ENCODE data around the gene SELENOO. TPM values are rescaled to one million over a fixed set of nuclear protein-coding genes. Genes with fewer than 3 reads are reported as not detected.

The SELENOO gene
- total RNA-seq, 2 experiments from 2014 or later = 26.0 to 26.1 TPM

DNA sequence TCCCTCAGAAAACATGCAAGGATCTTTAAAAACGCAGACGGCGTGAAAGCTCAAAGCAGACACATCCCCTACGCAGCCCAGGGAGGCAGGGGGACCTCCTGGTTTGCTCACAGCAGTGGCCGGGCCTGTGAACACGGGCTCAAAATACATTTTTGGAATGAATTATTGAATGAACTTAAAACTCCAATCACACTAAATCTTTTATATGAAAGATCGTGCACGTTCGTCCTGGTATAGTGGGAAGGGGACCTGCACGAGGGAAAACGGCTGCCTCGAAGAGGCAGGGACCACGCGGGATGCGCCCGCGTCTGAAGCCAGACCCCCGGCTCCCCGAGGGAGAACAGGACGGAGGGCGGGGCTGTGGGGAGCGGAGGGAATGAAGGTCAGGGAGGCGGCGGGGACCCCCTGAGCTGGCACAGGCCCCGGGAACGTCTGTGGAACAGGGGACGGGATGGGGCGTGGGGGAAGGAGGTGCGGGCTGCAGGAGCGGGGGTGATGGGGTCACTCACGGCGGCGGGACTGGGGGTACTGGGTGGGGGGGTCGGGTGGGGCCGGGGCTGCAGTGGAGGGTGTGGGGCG lies 31.5 kb upstream of the SELENOO start:
- CTCF ChIA-PET = no interaction called here
- Histone ChIP-seq H3K4me1 (ENCODE audit: insufficient read depth, low read length) (peaks cover 12% of the 10 kb centered on the region), H3K27me3 (ENCODE audit: control insufficient read depth in 1 of 2, insufficient read depth in 2 of 2, low read length in 2 of 2) (peaks cover 29 to 39% of the 10 kb centered on the region in 2 experiments), H3K9me3 (ENCODE audit: control insufficient read depth in 1 of 2, insufficient read depth in 1 of 2, low read length in 2 of 2) (peaks cover 0 to 24% of the 10 kb centered on the region in 2 experiments), H3K27ac (ENCODE audit: low read depth in 1 of 2, low read length in 2 of 2) (no peak overlapping the region), H3K4me3 (ENCODE audit: low read length) (no peak overlapping the region), H3K36me3 (ENCODE audit: insufficient read depth, low read length) (no peaks in the 10 kb centered on the region)
- H3K4me3 Mint-ChIP-seq = peak overlapping the region; percentile 85
- no peak overlapping the region for H3K27ac Mint-ChIP-seq
- no peaks in the 10 kb centered on the region for H3K36me3 Mint-ChIP-seq (ENCODE audit: low read depth)
- TF ChIP-seq CTCF (IDR thresholded peaks at IDR 0.05) = no peak
- ATAC-seq (ENCODE audit: poor library complexity) (no peak), DNase-seq (peak in 1 of 14 experiments; percentile 31)
- H3K27me3 Mint-ChIP-seq = peaks cover 48% of the 10 kb centered on the region
- intact Hi-C loops (cut with DNase I, micrococcal nuclease) = no loop called here
- POLR2A ChIA-PET = no interaction called here
- peaks cover 10% of the 10 kb centered on the region for H3K4me1 Mint-ChIP-seq (ENCODE audit: low read depth)
- no peaks in the 10 kb centered on the region for H3K9me3 Mint-ChIP-seq

GRCh38 chr22:50169774-50170341 lies 31.0 kb upstream of the SELENOO start:
- no peak overlapping the region for H3K4me3 Mint-ChIP-seq
- Histone ChIP-seq H3K27me3 (ENCODE audit: control insufficient read depth in 1 of 2, insufficient read depth in 2 of 2, low read length in 2 of 2) (peaks cover 29 to 39% of the 10 kb centered on the region in 2 experiments), H3K27ac (ENCODE audit: low read depth in 1 of 2, low read length in 2 of 2) (no peak overlapping the region), H3K4me3 (ENCODE audit: low read length) (no peak overlapping the region), H3K4me1 (ENCODE audit: insufficient read depth, low read length) (peaks cover 12% of the 10 kb centered on the region), H3K9me3 (ENCODE audit: control insufficient read depth in 1 of 2, insufficient read depth in 1 of 2, low read length in 2 of 2) (peaks cover 0 to 24% of the 10 kb centered on the region in 2 experiments), H3K36me3 (ENCODE audit: insufficient read depth, low read length) (no peaks in the 10 kb centered on the region)
- peaks cover 45% of the 10 kb centered on the region for H3K27me3 Mint-ChIP-seq
- ChIA-PET POLR2A (no interaction called here), CTCF (no interaction called here)
- no peak overlapping the region for H3K27ac Mint-ChIP-seq
- ATAC-seq (ENCODE audit: poor library complexity) (peak; percentile 68), DNase-seq (peak in 5 of 14 experiments; percentile 30 to 55 (median 43))
- H3K4me1 Mint-ChIP-seq (ENCODE audit: low read depth) = peaks cover 10% of the 10 kb centered on the region
- no peaks in the 10 kb centered on the region for H3K9me3 Mint-ChIP-seq
- TF ChIP-seq CTCF (IDR thresholded peaks at IDR 0.05) = no peak
- intact Hi-C loops (cut with DNase I, micrococcal nuclease) = loop anchor here in 1 of 2 experiments (5.0 kb wide), 1 partner anchor 37 kb away; no protein-coding TSS in a partner anchor
- H3K36me3 Mint-ChIP-seq (ENCODE audit: low read depth) = no peaks in the 10 kb centered on the region

- TF ChIP-seq CTCF (IDR thresholded peaks at IDR 0.05) = no peak
- intact Hi-C loops (cut with DNase I, micrococcal nuclease) = loop anchor here in 1 of 2 experiments (5.0 kb wide), 1 partner anchor 37 kb away; no protein-coding TSS in a partner anchor
- CTCF ChIA-PET = no interaction called here
- H3K36me3 ChIP-seq (ENCODE audit: insufficient read depth, low read length) = no peaks in the 10 kb centered on the region
- no peak for ATAC-seq (ENCODE audit: poor library complexity)
- POLR2A ChIA-PET = interaction anchor here (1.4 kb wide), 1 partner anchor 19 kb away, joined by 3 read pairs; no protein-coding TSS in a partner anchor
- no peaks in the 10 kb centered on the region for H3K9me3 Mint-ChIP-seq
- H3K27ac ChIP-seq (ENCODE audit: low read depth in 1 of 2, low read length in 2 of 2) = no peak within 1 kb of the TSS
- peaks cover 10% of the 10 kb centered on the region for H3K4me1 Mint-ChIP-seq (ENCODE audit: low read depth)
- DNase-seq = peak in 1 of 14 experiments; percentile 25
- no peak within 1 kb of the TSS for H3K27ac Mint-ChIP-seq
- peaks cover 0 to 22% of the 10 kb centered on the region in 2 experiments for H3K9me3 ChIP-seq (ENCODE audit: control insufficient read depth in 1 of 2, insufficient read depth in 1 of 2, low read length in 2 of 2)
- H3K36me3 Mint-ChIP-seq (ENCODE audit: low read depth) = no peaks in the 10 kb centered on the region
- H3K4me3 Mint-ChIP-seq = peak within 1 kb of the TSS; percentile 70
- H3K4me3 ChIP-seq (ENCODE audit: low read length) = no peak within 1 kb of the TSS
- H3K4me1 ChIP-seq (ENCODE audit: insufficient read depth, low read length) = peaks cover 12% of the 10 kb centered on the region
- peaks cover 29 to 39% of the 10 kb centered on the region in 2 experiments for H3K27me3 ChIP-seq (ENCODE audit: control insufficient read depth in 1 of 2, insufficient read depth in 2 of 2, low read length in 2 of 2)
- H3K27me3 Mint-ChIP-seq = peaks cover 40% of the 10 kb centered on the region
Observed at GRCh38 chr22:50170453-50171318, 30.1 kb upstream of the SELENOO start, which contains the start of gene PANX2. Gene PANX2, plus strand, starts transcription at chr22:50170731. Its CDS starts 0 bp downstream, at chr22:50170731.
